ENCODE measurements around the gene KRT14.
"Not testable (repeated sequence)": the region's sequence is repeated elsewhere in the genome, so short reads cannot be mapped to it uniquely, and the experiment has no call there.

Gene KRT14

GRCh38 chr17:41544491-41544892 is 42.2 kb downstream of the KRT14 start:
- peak; percentile 51 for DNase-seq

GRCh38 chr17:41542786-41543185 is 43.9 kb downstream of the KRT14 start:
- DNase-seq = not testable (repeated sequence)

GRCh38 chr17:41542357-41542756 is 44.3 kb downstream of the KRT14 start:
- no peak for DNase-seq

- no peak for DNase-seq
Observed at GRCh38 chr17:41540921-41541625, 45.6 kb downstream of the KRT14 start.

- peak; percentile 62 for DNase-seq
Observed at GRCh38 chr17:41539979-41540701, 46.6 kb downstream of the KRT14 start.

- no peak for DNase-seq
Observed at GRCh38 chr17:41539071-41539492, 47.6 kb downstream of the KRT14 start.

GRCh38 chr17:41538565-41538991 is 48.1 kb downstream of the KRT14 start:
- no peak for DNase-seq

GRCh38 chr17:41537990-41538389 is 48.7 kb downstream of the KRT14 start:
- no peak for DNase-seq

- DNase-seq = no peak
Observed at GRCh38 chr17:41537614-41537954, 49.1 kb downstream of the KRT14 start.

- no peak for DNase-seq
Observed at GRCh38 chr17:41536741-41537613, 49.7 kb downstream of the KRT14 start.

- no peak for DNase-seq
Observed at GRCh38 chr17:41535764-41536481, 50.8 kb downstream of the KRT14 start.

GRCh38 chr17:41534899-41535546 is 51.7 kb downstream of the KRT14 start:
- DNase-seq = no peak

GRCh38 chr17:41533613-41534012 is 53.1 kb downstream of the KRT14 start:
- DNase-seq = no peak

- no peak for DNase-seq
Observed at GRCh38 chr17:41532947-41533570, 53.6 kb downstream of the KRT14 start.

All from NCI-H2171 (cell line).